GM23338 (cell line): ENCODE data around the gene SCO2. TPM values are rescaled to one million over a fixed set of nuclear protein-coding genes. Genes with fewer than 3 reads are reported as not detected.
A peak's percentile ranks its signal among the peaks of the same experiment; 100 is the strongest.

Source experiments
- ATAC-seq: fragments of 200-7000 bp; cut with Tn5 transposase; 3 replicates; pipeline ENCODE4 v1.9.1; 2020
- DNase-seq: peaks from one replicate; pipeline ENCODE4 v3.0.0-alpha.2; 2015; ENCODE audit warnings: low spot score
- H2AFZ ChIP-seq: fragments of 200-600 bp; sonication (generic); 2 replicates; pipeline ENCODE4 v1.8.0; 2016; ENCODE audit warnings: antibody characterized with exemption, mild to moderate bottlenecking, moderate library complexity
- H3F3A ChIP-seq: fragments of 200-600 bp; sonication (generic); replicated peaks from 2 replicates; pipeline ENCODE4 v1.8.0; 2017; ENCODE audit warnings: antibody characterized with exemption, mixed run types, low read depth
- H3K27ac ChIP-seq: fragments of 200-600 bp; sonication (generic); 2 replicates; pipeline ENCODE4 v1.6.1; 2016; ENCODE audit warnings: low read depth
- H3K27me3 ChIP-seq: fragments of 200-600 bp; sonication (generic); 2 replicates; pipeline ENCODE4 v1.8.0; 2016; ENCODE audit warnings: mild to moderate bottlenecking, mixed run types, moderate library complexity; ENCODE audit not compliant: insufficient read depth
- H3K36me3 ChIP-seq: fragments of 200-600 bp; sonication (generic); 2 replicates; pipeline ENCODE4 v1.8.0; 2016; ENCODE audit warnings: mild to moderate bottlenecking; ENCODE audit not compliant: insufficient read depth
- H3K4me1 ChIP-seq: fragments of 200-600 bp; sonication (generic); 2 replicates; pipeline ENCODE4 v1.8.0; 2016; ENCODE audit warnings: mild to moderate bottlenecking, moderate library complexity; ENCODE audit not compliant: insufficient read depth
- H3K4me2 ChIP-seq: fragments of 200-600 bp; sonication (generic); 2 replicates; pipeline ENCODE4 v1.7.1; 2017; ENCODE audit warnings: mixed run types
- H3K4me3 ChIP-seq: fragments of 200-600 bp; sonication (generic); 2 replicates; pipeline ENCODE4 v1.6.1; 2016; ENCODE audit warnings: mixed run types
- H3K79me2 ChIP-seq: fragments of 200-600 bp; sonication (generic); replicated peaks from 2 replicates; pipeline ENCODE4 v1.8.0; 2017; ENCODE audit warnings: mild to moderate bottlenecking; ENCODE audit not compliant: insufficient read depth
- H3K9me2 ChIP-seq: fragments of 200-600 bp; sonication (generic); 2 replicates; pipeline ENCODE4 v1.8.0; 2017; ENCODE audit not compliant: insufficient read depth
- H4K20me1 ChIP-seq: fragments of 200-600 bp; sonication (generic); replicated peaks from 2 replicates; pipeline ENCODE4 v1.8.0; 2017; ENCODE audit warnings: mild to moderate bottlenecking; ENCODE audit not compliant: insufficient read depth
- H3K27ac Mint-ChIP-seq: 2 replicates; pipeline ENCODE4 v1.8.0; 2020; ENCODE audit warnings: inconsistent platforms, mild to moderate bottlenecking, moderate library complexity, mixed read lengths
- H3K27me3 Mint-ChIP-seq: 3 replicates; pipeline ENCODE4 v1.8.0; 2022; ENCODE audit warnings: low read depth, mild to moderate bottlenecking, moderate library complexity, mixed read lengths, inconsistent platforms; ENCODE audit not compliant: insufficient read depth, poor library complexity
- H3K36me3 Mint-ChIP-seq: 3 replicates; pipeline ENCODE4 v1.8.0; 2021; ENCODE audit warnings: low read depth, mild to moderate bottlenecking, inconsistent platforms, moderate library complexity, mixed read lengths
- H3K4me1 Mint-ChIP-seq: 3 replicates; pipeline ENCODE4 v1.8.0; 2020; ENCODE audit warnings: mild to moderate bottlenecking, inconsistent platforms, mixed read lengths
- H3K4me3 Mint-ChIP-seq: 3 replicates; pipeline ENCODE4 v1.8.0; 2021; ENCODE audit warnings: moderate library complexity, mild to moderate bottlenecking, inconsistent platforms, mixed read lengths
- H3K9me3 Mint-ChIP-seq: 3 replicates; pipeline ENCODE4 v1.8.0; 2020; ENCODE audit warnings: moderate library complexity, mild to moderate bottlenecking, inconsistent platforms, mixed read lengths
- EZH2 ChIP-seq: fragments of 200-600 bp; sonication (generic); IDR thresholded peaks from one replicate; pipeline ENCODE4 v1.8.0; 2017; ENCODE audit warnings: antibody characterized with exemption, mild to moderate bottlenecking, low read depth; ENCODE audit not compliant: unreplicated experiment
- EZH2phosphoT487 ChIP-seq: fragments of 200-600 bp; sonication (generic); IDR thresholded peaks from one replicate; pipeline ENCODE4 v1.8.1; 2018; ENCODE audit warnings: antibody characterized with exemption; ENCODE audit not compliant: unreplicated experiment
- ZNF331 ChIP-seq: fragments of 250-450 bp; sonication (Bioruptor Pico); IDR thresholded peaks from 2 replicates; pipeline ENCODE4 v1.5.0; 2020; ENCODE audit warnings: low read depth, mild to moderate bottlenecking, moderate library complexity
- polyA plus RNA-seq: library from polyadenylated mRNA; unstranded; fragments of >200 nt; fragmentation: Nextera tagmentation; extraction: Ambion mirVana; gene quantifications from 2 replicates; pipeline ENCODE4 v1.2.1, GENCODE V29; 2016
- total RNA-seq: library from RNA; depleted of rRNA; stranded (reverse); fragments of >200 nt; shearing (Covaris generic); gene quantifications from 2 replicates; pipeline ENCODE4 v1.2.3, GENCODE V29; 2014
- TF ChIP-seq, protein P1 (sequence below): IDR thresholded peaks from one replicate; pipeline ENCODE4 v1.6.1; 2018; ENCODE audit warnings: antibody characterized with exemption; ENCODE audit not compliant: unreplicated experiment
- TF ChIP-seq, protein P2 (sequence below): fragments of 250-450 bp; sonication (Bioruptor Pico); IDR thresholded peaks from 2 replicates; pipeline ENCODE4 v1.5.0; 2020; ENCODE audit warnings: mild to moderate bottlenecking, moderate library complexity

Gene SCO2
- total and polyA plus RNA-seq, 2 experiments from 2014 or later, result 2.6 to 4.9 TPM

DNA sequence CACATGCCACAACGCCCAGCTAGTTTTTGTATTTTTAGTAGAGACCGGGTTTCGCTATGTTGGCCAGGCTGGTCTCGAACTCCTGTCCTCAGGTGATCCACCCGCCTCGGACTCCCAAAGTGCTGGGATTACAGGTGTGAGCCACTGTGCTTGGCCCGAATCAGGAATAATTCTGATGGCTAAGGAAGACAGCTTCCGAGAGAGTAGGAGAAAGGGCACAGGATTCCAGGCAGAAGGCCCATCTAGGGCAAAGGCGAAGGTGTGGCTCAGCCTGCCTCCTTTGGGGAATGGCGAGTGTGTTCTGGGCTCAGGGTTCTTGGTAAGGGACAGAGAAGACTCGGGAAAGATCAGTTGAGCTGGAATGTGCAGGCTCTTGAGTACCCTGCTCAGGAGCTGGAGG lies 38.9 kb upstream of the SCO2 start (continued):
- TF ChIP-seq, protein P1, sequence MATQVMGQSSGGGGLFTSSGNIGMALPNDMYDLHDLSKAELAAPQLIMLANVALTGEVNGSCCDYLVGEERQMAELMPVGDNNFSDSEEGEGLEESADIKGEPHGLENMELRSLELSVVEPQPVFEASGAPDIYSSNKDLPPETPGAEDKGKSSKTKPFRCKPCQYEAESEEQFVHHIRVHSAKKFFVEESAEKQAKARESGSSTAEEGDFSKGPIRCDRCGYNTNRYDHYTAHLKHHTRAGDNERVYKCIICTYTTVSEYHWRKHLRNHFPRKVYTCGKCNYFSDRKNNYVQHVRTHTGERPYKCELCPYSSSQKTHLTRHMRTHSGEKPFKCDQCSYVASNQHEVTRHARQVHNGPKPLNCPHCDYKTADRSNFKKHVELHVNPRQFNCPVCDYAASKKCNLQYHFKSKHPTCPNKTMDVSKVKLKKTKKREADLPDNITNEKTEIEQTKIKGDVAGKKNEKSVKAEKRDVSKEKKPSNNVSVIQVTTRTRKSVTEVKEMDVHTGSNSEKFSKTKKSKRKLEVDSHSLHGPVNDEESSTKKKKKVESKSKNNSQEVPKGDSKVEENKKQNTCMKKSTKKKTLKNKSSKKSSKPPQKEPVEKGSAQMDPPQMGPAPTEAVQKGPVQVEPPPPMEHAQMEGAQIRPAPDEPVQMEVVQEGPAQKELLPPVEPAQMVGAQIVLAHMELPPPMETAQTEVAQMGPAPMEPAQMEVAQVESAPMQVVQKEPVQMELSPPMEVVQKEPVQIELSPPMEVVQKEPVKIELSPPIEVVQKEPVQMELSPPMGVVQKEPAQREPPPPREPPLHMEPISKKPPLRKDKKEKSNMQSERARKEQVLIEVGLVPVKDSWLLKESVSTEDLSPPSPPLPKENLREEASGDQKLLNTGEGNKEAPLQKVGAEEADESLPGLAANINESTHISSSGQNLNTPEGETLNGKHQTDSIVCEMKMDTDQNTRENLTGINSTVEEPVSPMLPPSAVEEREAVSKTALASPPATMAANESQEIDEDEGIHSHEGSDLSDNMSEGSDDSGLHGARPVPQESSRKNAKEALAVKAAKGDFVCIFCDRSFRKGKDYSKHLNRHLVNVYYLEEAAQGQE, result no peak
- TF ChIP-seq EZH2, result no peak

DNA sequence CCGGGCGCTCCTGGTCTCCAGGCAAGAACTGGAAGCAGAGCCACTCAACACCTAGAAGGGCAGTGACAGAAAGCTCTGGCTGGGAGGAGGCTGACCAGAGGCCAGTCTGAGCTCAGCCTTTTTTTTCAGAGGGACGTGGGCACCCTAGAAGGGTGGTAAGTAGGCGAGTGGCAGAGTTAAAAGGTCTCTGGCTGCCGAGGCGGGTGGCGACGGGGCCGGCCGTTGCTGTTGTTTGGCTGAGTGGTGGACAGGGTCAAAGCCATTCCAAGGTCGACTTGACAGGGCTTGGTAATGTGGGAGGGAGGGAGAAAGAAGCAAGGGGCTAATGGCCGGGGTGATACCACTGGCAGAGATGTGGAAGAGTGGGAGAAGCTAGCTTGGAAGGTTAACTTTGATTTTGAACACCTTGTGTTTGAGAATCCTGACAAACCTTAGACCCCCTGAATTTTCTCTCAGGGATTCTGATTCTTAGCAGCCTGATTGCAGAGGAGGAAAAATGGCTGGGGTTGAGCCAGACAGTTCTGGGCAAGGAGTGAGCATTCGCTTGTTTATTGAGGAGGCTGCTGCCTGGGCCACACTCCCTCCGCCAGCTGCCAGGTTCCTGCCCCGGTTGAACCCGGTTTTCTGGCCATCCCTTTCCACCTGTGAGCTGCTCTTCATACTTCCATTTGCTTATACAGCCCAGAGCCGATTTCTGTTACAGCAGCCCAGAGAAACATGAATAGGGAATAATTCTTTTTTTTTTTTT lies 38.2 kb upstream of the SCO2 start:
- Mint-ChIP-seq H3K9me3 (no peaks in the 10 kb centered on the region), H3K4me1 (peaks cover 6% of the 10 kb centered on the region; the same call in 2 of the 3 replicates), H3K36me3 (peaks cover 5% of the 10 kb centered on the region; the same call in 2 of the 3 replicates), H3K27me3 (peaks cover 32% of the 10 kb centered on the region), H3K27ac (no peak overlapping the region), H3K4me3 (peak overlapping the region; percentile 90)
- H3K4me1 ChIP-seq, result no peaks in the 10 kb centered on the region
- peak overlapping the region; percentile 87 for H3K4me3 ChIP-seq
- H3K9me2 ChIP-seq, result no peaks in the 10 kb centered on the region
- H3K79me2 ChIP-seq, result no peaks in the 10 kb centered on the region
- no peak overlapping the region for H3K27ac ChIP-seq
- no peaks in the 10 kb centered on the region for H3K36me3 ChIP-seq
- peak overlapping the region; percentile 99 for H3K4me2 ChIP-seq
- DNase-seq (peak; percentile 24), ATAC-seq (peak; percentile 17)
- 0 out of 2 replicates have a peak, but pooled peaks cover 3% of the 10 kb centered on the region for H3F3A ChIP-seq
- no peaks in the 10 kb centered on the region for H4K20me1 ChIP-seq
- H2AFZ ChIP-seq, result peak overlapping the region; percentile 97
- peaks cover 20% of the 10 kb centered on the region for H3K27me3 ChIP-seq
- TF ChIP-seq, protein P2, sequence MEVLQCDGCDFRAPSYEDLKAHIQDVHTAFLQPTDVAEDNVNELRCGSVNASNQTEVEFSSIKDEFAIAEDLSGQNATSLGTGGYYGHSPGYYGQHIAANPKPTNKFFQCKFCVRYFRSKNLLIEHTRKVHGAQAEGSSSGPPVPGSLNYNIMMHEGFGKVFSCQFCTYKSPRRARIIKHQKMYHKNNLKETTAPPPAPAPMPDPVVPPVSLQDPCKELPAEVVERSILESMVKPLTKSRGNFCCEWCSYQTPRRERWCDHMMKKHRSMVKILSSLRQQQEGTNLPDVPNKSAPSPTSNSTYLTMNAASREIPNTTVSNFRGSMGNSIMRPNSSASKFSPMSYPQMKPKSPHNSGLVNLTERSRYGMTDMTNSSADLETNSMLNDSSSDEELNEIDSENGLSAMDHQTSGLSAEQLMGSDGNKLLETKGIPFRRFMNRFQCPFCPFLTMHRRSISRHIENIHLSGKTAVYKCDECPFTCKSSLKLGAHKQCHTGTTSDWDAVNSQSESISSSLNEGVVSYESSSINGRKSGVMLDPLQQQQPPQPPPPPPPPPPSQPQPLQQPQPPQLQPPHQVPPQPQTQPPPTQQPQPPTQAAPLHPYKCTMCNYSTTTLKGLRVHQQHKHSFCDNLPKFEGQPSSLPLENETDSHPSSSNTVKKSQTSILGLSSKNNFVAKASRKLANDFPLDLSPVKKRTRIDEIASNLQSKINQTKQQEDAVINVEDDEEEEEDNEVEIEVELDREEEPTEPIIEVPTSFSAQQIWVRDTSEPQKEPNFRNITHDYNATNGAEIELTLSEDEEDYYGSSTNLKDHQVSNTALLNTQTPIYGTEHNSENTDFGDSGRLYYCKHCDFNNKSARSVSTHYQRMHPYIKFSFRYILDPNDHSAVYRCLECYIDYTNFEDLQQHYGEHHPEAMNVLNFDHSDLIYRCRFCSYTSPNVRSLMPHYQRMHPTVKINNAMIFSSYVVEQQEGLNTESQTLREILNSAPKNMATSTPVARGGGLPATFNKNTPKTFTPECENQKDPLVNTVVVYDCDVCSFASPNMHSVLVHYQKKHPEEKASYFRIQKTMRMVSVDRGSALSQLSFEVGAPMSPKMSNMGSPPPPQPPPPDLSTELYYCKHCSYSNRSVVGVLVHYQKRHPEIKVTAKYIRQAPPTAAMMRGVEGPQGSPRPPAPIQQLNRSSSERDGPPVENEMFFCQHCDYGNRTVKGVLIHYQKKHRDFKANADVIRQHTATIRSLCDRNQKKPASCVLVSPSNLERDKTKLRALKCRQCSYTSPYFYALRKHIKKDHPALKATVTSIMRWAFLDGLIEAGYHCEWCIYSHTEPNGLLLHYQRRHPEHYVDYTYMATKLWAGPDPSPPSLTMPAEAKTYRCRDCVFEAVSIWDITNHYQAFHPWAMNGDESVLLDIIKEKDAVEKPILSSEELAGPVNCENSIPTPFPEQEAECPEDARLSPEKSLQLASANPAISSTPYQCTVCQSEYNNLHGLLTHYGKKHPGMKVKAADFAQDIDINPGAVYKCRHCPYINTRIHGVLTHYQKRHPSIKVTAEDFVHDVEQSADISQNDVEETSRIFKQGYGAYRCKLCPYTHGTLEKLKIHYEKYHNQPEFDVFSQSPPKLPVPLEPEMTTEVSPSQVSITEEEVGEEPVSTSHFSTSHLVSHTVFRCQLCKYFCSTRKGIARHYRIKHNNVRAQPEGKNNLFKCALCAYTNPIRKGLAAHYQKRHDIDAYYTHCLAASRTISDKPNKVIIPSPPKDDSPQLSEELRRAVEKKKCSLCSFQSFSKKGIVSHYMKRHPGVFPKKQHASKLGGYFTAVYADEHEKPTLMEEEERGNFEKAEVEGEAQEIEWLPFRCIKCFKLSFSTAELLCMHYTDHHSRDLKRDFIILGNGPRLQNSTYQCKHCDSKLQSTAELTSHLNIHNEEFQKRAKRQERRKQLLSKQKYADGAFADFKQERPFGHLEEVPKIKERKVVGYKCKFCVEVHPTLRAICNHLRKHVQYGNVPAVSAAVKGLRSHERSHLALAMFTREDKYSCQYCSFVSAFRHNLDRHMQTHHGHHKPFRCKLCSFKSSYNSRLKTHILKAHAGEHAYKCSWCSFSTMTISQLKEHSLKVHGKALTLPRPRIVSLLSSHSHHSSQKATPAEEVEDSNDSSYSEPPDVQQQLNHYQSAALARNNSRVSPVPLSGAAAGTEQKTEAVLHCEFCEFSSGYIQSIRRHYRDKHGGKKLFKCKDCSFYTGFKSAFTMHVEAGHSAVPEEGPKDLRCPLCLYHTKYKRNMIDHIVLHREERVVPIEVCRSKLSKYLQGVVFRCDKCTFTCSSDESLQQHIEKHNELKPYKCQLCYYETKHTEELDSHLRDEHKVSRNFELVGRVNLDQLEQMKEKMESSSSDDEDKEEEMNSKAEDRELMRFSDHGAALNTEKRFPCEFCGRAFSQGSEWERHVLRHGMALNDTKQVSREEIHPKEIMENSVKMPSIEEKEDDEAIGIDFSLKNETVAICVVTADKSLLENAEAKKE (CRISPR knock-in tag), result no peak
- TF ChIP-seq EZH2phosphoT487, result no peak
- no peak for TF ChIP-seq ZNF331 (CRISPR knock-in tag)
